ENCODE results near the gene LRRC74A. TPM values are rescaled to one million over a fixed set of nuclear protein-coding genes. Genes with fewer than 3 reads are reported as not detected.
A peak's percentile ranks its signal among the peaks of the same experiment; 100 is the strongest.

LRRC74A gene
- total and polyA plus RNA-seq, 2 experiments from 2014 or later, result not detected

DNA sequence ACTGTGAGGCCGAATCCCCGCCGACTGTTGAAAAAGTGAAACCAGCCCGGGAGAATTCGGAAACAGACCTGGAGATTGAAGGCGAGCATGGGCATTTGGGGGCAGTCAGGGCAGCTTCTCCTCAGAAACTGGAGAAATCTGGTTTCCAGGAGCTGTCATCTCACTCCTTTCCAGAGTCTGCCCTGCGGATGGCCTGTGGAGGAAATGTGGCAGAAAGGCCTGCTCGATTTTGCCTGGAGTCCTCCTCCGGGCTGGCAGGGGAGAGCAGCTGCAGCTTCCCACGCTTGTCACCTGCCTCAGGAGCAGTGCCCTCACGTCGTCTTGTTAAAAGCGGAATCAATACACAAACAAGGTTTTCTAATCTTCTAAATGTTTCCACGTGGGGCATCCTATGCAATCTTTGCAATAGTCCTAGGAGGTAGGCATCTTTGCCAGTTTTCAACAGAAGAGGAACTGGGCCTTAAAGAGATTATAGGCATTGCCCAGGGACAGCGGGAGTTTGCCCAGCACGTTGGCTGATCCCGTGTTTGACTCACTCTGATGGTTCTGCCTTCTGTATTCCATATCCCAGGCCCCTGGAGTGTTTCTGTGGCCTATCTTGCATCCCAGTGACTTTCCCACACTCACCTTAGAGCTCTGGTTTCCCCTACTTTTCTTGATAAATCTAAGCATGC, 2.3 kb downstream of the LRRC74A start:
- peak overlapping the region; percentile 96 for H2AFZ ChIP-seq
- Mint-ChIP-seq H3K36me3 (ENCODE audit: low read depth) (no peaks in the 10 kb centered on the region), H3K4me1 (peaks cover 26% of the 10 kb centered on the region), H3K27me3 (ENCODE audit: insufficient read depth, low read depth, poor library complexity) (peaks cover 7% of the 10 kb centered on the region), H3K4me3 (no peak overlapping the region), H3K9me3 (no peaks in the 10 kb centered on the region), H3K27ac (no peak overlapping the region)
- H3F3A ChIP-seq (replicated peaks; ENCODE audit: low read depth), result no peaks in the 10 kb centered on the region
- no peak overlapping the region for H3K27ac ChIP-seq (ENCODE audit: low read depth)
- H3K9me2 ChIP-seq (ENCODE audit: insufficient read depth), result peaks cover 4% of the 10 kb centered on the region; the same call in 1 of the 2 replicates
- no peaks in the 10 kb centered on the region for H3K27me3 ChIP-seq (ENCODE audit: insufficient read depth)
- H3K79me2 ChIP-seq (replicated peaks; ENCODE audit: insufficient read depth), result no peaks in the 10 kb centered on the region
- no peaks in the 10 kb centered on the region for H3K36me3 ChIP-seq (ENCODE audit: insufficient read depth)
- DNase-seq (ENCODE audit: low spot score) (no peak), ATAC-seq (peak; percentile 61)
- TF ChIP-seq STAT1 (IDR thresholded peaks at IDR 0.05; ENCODE audit: unreplicated experiment), result no peak
- TF ChIP-seq POLR2AphosphoS5 (IDR thresholded peaks at IDR 0.05; ENCODE audit: low read depth), result no peak
- TF ChIP-seq CREB1 (CRISPR knock-in tag; IDR thresholded peaks at IDR 0.05; ENCODE audit: low read depth), result no peak
- no peak for TF ChIP-seq JUNB (IDR thresholded peaks at IDR 0.05; ENCODE audit: unreplicated experiment)
- no peak for TF ChIP-seq ZNF331 (CRISPR knock-in tag; IDR thresholded peaks at IDR 0.05; ENCODE audit: low read depth)
- no peak for TF ChIP-seq NANOG (IDR thresholded peaks at IDR 0.05; ENCODE audit: borderline replicate concordance)
- TF ChIP-seq ZNF114 (CRISPR knock-in tag; IDR thresholded peaks at IDR 0.05), result no peak
- TF ChIP-seq, protein P1, sequence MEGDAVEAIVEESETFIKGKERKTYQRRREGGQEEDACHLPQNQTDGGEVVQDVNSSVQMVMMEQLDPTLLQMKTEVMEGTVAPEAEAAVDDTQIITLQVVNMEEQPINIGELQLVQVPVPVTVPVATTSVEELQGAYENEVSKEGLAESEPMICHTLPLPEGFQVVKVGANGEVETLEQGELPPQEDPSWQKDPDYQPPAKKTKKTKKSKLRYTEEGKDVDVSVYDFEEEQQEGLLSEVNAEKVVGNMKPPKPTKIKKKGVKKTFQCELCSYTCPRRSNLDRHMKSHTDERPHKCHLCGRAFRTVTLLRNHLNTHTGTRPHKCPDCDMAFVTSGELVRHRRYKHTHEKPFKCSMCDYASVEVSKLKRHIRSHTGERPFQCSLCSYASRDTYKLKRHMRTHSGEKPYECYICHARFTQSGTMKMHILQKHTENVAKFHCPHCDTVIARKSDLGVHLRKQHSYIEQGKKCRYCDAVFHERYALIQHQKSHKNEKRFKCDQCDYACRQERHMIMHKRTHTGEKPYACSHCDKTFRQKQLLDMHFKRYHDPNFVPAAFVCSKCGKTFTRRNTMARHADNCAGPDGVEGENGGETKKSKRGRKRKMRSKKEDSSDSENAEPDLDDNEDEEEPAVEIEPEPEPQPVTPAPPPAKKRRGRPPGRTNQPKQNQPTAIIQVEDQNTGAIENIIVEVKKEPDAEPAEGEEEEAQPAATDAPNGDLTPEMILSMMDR (conservative IDR thresholded peaks at IDR 0.05; ENCODE audit: low read depth in 2 of 2), result no peak
- no peak for TF ChIP-seq EZH2 (IDR thresholded peaks at IDR 0.05; ENCODE audit: low read depth, unreplicated experiment)
- TF ChIP-seq, protein P2, sequence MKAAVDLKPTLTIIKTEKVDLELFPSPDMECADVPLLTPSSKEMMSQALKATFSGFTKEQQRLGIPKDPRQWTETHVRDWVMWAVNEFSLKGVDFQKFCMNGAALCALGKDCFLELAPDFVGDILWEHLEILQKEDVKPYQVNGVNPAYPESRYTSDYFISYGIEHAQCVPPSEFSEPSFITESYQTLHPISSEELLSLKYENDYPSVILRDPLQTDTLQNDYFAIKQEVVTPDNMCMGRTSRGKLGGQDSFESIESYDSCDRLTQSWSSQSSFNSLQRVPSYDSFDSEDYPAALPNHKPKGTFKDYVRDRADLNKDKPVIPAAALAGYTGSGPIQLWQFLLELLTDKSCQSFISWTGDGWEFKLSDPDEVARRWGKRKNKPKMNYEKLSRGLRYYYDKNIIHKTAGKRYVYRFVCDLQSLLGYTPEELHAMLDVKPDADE (IDR thresholded peaks at IDR 0.05), result no peak
- TF ChIP-seq, protein P3, sequence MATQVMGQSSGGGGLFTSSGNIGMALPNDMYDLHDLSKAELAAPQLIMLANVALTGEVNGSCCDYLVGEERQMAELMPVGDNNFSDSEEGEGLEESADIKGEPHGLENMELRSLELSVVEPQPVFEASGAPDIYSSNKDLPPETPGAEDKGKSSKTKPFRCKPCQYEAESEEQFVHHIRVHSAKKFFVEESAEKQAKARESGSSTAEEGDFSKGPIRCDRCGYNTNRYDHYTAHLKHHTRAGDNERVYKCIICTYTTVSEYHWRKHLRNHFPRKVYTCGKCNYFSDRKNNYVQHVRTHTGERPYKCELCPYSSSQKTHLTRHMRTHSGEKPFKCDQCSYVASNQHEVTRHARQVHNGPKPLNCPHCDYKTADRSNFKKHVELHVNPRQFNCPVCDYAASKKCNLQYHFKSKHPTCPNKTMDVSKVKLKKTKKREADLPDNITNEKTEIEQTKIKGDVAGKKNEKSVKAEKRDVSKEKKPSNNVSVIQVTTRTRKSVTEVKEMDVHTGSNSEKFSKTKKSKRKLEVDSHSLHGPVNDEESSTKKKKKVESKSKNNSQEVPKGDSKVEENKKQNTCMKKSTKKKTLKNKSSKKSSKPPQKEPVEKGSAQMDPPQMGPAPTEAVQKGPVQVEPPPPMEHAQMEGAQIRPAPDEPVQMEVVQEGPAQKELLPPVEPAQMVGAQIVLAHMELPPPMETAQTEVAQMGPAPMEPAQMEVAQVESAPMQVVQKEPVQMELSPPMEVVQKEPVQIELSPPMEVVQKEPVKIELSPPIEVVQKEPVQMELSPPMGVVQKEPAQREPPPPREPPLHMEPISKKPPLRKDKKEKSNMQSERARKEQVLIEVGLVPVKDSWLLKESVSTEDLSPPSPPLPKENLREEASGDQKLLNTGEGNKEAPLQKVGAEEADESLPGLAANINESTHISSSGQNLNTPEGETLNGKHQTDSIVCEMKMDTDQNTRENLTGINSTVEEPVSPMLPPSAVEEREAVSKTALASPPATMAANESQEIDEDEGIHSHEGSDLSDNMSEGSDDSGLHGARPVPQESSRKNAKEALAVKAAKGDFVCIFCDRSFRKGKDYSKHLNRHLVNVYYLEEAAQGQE (IDR thresholded peaks at IDR 0.05; ENCODE audit: unreplicated experiment), result no peak
- no peak for TF ChIP-seq EZH2phosphoT487 (IDR thresholded peaks at IDR 0.05; ENCODE audit: unreplicated experiment)
- TF ChIP-seq, protein P4, sequence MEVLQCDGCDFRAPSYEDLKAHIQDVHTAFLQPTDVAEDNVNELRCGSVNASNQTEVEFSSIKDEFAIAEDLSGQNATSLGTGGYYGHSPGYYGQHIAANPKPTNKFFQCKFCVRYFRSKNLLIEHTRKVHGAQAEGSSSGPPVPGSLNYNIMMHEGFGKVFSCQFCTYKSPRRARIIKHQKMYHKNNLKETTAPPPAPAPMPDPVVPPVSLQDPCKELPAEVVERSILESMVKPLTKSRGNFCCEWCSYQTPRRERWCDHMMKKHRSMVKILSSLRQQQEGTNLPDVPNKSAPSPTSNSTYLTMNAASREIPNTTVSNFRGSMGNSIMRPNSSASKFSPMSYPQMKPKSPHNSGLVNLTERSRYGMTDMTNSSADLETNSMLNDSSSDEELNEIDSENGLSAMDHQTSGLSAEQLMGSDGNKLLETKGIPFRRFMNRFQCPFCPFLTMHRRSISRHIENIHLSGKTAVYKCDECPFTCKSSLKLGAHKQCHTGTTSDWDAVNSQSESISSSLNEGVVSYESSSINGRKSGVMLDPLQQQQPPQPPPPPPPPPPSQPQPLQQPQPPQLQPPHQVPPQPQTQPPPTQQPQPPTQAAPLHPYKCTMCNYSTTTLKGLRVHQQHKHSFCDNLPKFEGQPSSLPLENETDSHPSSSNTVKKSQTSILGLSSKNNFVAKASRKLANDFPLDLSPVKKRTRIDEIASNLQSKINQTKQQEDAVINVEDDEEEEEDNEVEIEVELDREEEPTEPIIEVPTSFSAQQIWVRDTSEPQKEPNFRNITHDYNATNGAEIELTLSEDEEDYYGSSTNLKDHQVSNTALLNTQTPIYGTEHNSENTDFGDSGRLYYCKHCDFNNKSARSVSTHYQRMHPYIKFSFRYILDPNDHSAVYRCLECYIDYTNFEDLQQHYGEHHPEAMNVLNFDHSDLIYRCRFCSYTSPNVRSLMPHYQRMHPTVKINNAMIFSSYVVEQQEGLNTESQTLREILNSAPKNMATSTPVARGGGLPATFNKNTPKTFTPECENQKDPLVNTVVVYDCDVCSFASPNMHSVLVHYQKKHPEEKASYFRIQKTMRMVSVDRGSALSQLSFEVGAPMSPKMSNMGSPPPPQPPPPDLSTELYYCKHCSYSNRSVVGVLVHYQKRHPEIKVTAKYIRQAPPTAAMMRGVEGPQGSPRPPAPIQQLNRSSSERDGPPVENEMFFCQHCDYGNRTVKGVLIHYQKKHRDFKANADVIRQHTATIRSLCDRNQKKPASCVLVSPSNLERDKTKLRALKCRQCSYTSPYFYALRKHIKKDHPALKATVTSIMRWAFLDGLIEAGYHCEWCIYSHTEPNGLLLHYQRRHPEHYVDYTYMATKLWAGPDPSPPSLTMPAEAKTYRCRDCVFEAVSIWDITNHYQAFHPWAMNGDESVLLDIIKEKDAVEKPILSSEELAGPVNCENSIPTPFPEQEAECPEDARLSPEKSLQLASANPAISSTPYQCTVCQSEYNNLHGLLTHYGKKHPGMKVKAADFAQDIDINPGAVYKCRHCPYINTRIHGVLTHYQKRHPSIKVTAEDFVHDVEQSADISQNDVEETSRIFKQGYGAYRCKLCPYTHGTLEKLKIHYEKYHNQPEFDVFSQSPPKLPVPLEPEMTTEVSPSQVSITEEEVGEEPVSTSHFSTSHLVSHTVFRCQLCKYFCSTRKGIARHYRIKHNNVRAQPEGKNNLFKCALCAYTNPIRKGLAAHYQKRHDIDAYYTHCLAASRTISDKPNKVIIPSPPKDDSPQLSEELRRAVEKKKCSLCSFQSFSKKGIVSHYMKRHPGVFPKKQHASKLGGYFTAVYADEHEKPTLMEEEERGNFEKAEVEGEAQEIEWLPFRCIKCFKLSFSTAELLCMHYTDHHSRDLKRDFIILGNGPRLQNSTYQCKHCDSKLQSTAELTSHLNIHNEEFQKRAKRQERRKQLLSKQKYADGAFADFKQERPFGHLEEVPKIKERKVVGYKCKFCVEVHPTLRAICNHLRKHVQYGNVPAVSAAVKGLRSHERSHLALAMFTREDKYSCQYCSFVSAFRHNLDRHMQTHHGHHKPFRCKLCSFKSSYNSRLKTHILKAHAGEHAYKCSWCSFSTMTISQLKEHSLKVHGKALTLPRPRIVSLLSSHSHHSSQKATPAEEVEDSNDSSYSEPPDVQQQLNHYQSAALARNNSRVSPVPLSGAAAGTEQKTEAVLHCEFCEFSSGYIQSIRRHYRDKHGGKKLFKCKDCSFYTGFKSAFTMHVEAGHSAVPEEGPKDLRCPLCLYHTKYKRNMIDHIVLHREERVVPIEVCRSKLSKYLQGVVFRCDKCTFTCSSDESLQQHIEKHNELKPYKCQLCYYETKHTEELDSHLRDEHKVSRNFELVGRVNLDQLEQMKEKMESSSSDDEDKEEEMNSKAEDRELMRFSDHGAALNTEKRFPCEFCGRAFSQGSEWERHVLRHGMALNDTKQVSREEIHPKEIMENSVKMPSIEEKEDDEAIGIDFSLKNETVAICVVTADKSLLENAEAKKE (CRISPR knock-in tag; IDR thresholded peaks at IDR 0.05), result no peak
- no peak overlapping the region for H3K4me3 ChIP-seq
- peaks cover 20% of the 10 kb centered on the region for H3K4me1 ChIP-seq (ENCODE audit: insufficient read depth)
- H3K4me2 ChIP-seq, result no peak overlapping the region
- no peaks in the 10 kb centered on the region for H4K20me1 ChIP-seq (replicated peaks; ENCODE audit: insufficient read depth)
